Measurements from ENCODE around the gene COL3A1.

COL3A1 gene

GRCh38 chr2:189022053-189022481 is 47.9 kb downstream of the COL3A1 start:
- Histone ChIP-seq H3K27ac (ENCODE audit: low read length) (no peak overlapping the region), H3K4me3 (ENCODE audit: low read depth in 1 of 2, low read length in 2 of 2) (no peak overlapping the region), H3K4me1 (ENCODE audit: insufficient read depth, low read length) (no peaks in the 10 kb centered on the region), H3K9ac (ENCODE audit: low read depth, low read length) (no peak overlapping the region), H4K20me1 (ENCODE audit: insufficient read depth, low read length) (no peaks in the 10 kb centered on the region), H3K9me3 (ENCODE audit: insufficient read depth, low read length, severe bottlenecking) (no peaks in the 10 kb centered on the region), H3K27me3 (ENCODE audit: insufficient read depth, low read length, poor library complexity) (no peaks in the 10 kb centered on the region), H3K36me3 (ENCODE audit: insufficient read depth, low read length) (no peaks in the 10 kb centered on the region), H2AFZ (ENCODE audit: low read depth, low read length) (no peak overlapping the region), H3K4me2 (ENCODE audit: insufficient read depth, low read length) (no peak overlapping the region), H3K79me2 (ENCODE audit: insufficient read depth, low read length) (no peaks in the 10 kb centered on the region)
- TF ChIP-seq, protein P1, sequence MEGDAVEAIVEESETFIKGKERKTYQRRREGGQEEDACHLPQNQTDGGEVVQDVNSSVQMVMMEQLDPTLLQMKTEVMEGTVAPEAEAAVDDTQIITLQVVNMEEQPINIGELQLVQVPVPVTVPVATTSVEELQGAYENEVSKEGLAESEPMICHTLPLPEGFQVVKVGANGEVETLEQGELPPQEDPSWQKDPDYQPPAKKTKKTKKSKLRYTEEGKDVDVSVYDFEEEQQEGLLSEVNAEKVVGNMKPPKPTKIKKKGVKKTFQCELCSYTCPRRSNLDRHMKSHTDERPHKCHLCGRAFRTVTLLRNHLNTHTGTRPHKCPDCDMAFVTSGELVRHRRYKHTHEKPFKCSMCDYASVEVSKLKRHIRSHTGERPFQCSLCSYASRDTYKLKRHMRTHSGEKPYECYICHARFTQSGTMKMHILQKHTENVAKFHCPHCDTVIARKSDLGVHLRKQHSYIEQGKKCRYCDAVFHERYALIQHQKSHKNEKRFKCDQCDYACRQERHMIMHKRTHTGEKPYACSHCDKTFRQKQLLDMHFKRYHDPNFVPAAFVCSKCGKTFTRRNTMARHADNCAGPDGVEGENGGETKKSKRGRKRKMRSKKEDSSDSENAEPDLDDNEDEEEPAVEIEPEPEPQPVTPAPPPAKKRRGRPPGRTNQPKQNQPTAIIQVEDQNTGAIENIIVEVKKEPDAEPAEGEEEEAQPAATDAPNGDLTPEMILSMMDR (IDR thresholded peaks at IDR 0.05; ENCODE audit: borderline replicate concordance, extremely low read depth, low read length, poor library complexity, severe bottlenecking): no peak
- TF ChIP-seq EZH2 (IDR thresholded peaks at IDR 0.05; ENCODE audit: borderline replicate concordance, low read depth, low read length, severe bottlenecking): no peak
- no peak for ATAC-seq (ENCODE audit: insufficient read depth, low read depth)
- no peak for DNase-seq

- Histone ChIP-seq H3K4me1 (ENCODE audit: insufficient read depth, low read length) (no peaks in the 10 kb centered on the region), H3K9ac (ENCODE audit: low read depth, low read length) (no peak overlapping the region), H3K4me2 (ENCODE audit: insufficient read depth, low read length) (no peak overlapping the region), H4K20me1 (ENCODE audit: insufficient read depth, low read length) (no peaks in the 10 kb centered on the region), H3K27ac (ENCODE audit: low read length) (no peak overlapping the region), H3K4me3 (ENCODE audit: low read depth in 1 of 2, low read length in 2 of 2) (no peak overlapping the region), H3K36me3 (ENCODE audit: insufficient read depth, low read length) (no peaks in the 10 kb centered on the region), H3K9me3 (ENCODE audit: insufficient read depth, low read length, severe bottlenecking) (no peaks in the 10 kb centered on the region), H3K79me2 (ENCODE audit: insufficient read depth, low read length) (no peaks in the 10 kb centered on the region), H3K27me3 (ENCODE audit: insufficient read depth, low read length, poor library complexity) (no peaks in the 10 kb centered on the region), H2AFZ (ENCODE audit: low read depth, low read length) (no peak overlapping the region)
- ATAC-seq (ENCODE audit: insufficient read depth, low read depth): no peak
- no peak for TF ChIP-seq EZH2 (IDR thresholded peaks at IDR 0.05; ENCODE audit: borderline replicate concordance, low read depth, low read length, severe bottlenecking)
- TF ChIP-seq, protein P1 (IDR thresholded peaks at IDR 0.05; ENCODE audit: borderline replicate concordance, extremely low read depth, low read length, poor library complexity, severe bottlenecking): no peak
- no peak for DNase-seq
These were observed 48.3 kb downstream of the COL3A1 start for GRCh38 chr2:189022492-189022891.

DNA sequence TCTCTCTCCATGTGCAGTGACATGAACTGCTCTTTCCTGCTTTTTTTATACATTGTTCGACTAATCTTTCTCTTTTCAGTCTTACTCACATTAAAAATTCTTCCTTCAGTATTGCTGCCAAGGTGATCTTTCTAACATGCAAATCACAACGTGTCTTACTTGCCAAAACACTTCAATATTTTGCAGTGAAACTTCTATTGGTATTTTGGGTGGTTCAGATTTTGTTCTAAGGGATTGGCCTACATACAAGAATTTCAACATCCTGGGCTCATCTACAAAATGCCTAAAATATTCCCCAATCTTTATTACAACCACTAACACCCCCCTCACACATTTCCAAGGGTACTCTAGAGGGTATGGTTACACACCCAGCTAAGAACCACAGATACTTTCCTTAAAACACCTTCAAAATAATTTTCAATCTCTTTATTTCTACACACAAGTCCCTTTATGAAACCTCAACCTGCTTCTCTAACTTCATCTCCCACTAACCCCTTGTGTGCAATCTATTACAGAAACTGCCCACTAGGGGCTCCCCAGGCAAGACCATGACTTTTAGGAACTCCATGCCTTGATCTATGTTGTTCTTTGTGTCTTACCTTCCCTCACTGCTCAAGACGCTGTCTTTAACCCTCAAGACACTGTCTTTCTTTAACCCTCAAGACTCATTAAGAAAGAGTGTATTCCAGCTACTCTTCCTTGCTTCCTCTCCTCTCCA is 50.9 kb downstream of the COL3A1 start:
- no peak for DNase-seq
- H3K27me3 ChIP-seq (ENCODE audit: insufficient read depth, low read length, poor library complexity): no peaks in the 10 kb centered on the region
- TF ChIP-seq, protein P1 (IDR thresholded peaks at IDR 0.05; ENCODE audit: borderline replicate concordance, extremely low read depth, low read length, poor library complexity, severe bottlenecking): peak; percentile 38
- TF ChIP-seq EZH2 (IDR thresholded peaks at IDR 0.05; ENCODE audit: borderline replicate concordance, low read depth, low read length, severe bottlenecking): no peak
- no peaks in the 10 kb centered on the region for H4K20me1 ChIP-seq (ENCODE audit: insufficient read depth, low read length)
- no peak overlapping the region for H3K9ac ChIP-seq (ENCODE audit: low read depth, low read length)
- no peak overlapping the region for H3K4me3 ChIP-seq (ENCODE audit: low read depth in 1 of 2, low read length in 2 of 2)
- H3K9me3 ChIP-seq (ENCODE audit: insufficient read depth, low read length, severe bottlenecking): no peaks in the 10 kb centered on the region
- no peaks in the 10 kb centered on the region for H3K79me2 ChIP-seq (ENCODE audit: insufficient read depth, low read length)
- no peaks in the 10 kb centered on the region for H3K4me1 ChIP-seq (ENCODE audit: insufficient read depth, low read length)
- H3K4me2 ChIP-seq (ENCODE audit: insufficient read depth, low read length): no peak overlapping the region
- no peak overlapping the region for H2AFZ ChIP-seq (ENCODE audit: low read depth, low read length)
- no peaks in the 10 kb centered on the region for H3K36me3 ChIP-seq (ENCODE audit: insufficient read depth, low read length)
- H3K27ac ChIP-seq (ENCODE audit: low read length): no peak overlapping the region
- ATAC-seq (ENCODE audit: insufficient read depth, low read depth): no peak

All from DND-41 (cell line).